Fibroblast of lung (primary cell): Measurements from ENCODE around the gene TYRO3.

ENCODE experiments used
- CTCF ChIP-seq, 2 donors: IDR thresholded peaks in 1 of 2; conservative IDR thresholded peaks in 1 of 2; 1 replicate in 1 of 2; 2 replicates in 1 of 2; pipeline ENCODE4 v1.5.1; 2011 to 2012; ENCODE audit warnings: low read length in 2 of 2, control low read depth in 1 of 2, inconsistent platforms in 1 of 2, low read depth in 1 of 2, mild to moderate bottlenecking in 1 of 2
- EZH2 ChIP-seq: IDR thresholded peaks from 2 replicates; pipeline ENCODE4 v1.5.1; 2012; ENCODE audit warnings: low read length, control low read depth, mild to moderate bottlenecking; ENCODE audit errors: missing control alignments

- no peak for TF ChIP-seq CTCF (conservative IDR thresholded peaks at IDR 0.05 in 1 of 2, IDR thresholded peaks at IDR 0.05 in 1 of 2; ENCODE audit: low read depth in 1 of 2, low read length in 2 of 2)
- no peak for TF ChIP-seq EZH2
Observed at GRCh38 chr15:41521614-41522013, 37.4 kb upstream of the TYRO3 start.
